Activated T-cell treated with anti-CD3 and anti-CD28 coated beads for 1 hour (primary cell): ENCODE measurements around the gene EYS.
"Not testable (repeated sequence)": the region's sequence is repeated elsewhere in the genome, so short reads cannot be mapped to it uniquely, and the experiment has no call there.

ENCODE experiments used
- DNase-seq: peaks from one replicate; pipeline ENCODE4 v3.0.0-alpha.2; 2020; ENCODE audit warnings: low read depth

The EYS gene

GRCh38 chr6:65081756-65082155 is 625.3 kb downstream of the EYS start:
- no peak for DNase-seq

GRCh38 chr6:65075705-65076230 is 631.3 kb downstream of the EYS start:
- DNase-seq: no peak

- DNase-seq: no peak
Observed at GRCh38 chr6:65072500-65072899, 634.5 kb downstream of the EYS start.

GRCh38 chr6:65071480-65071879 is 635.5 kb downstream of the EYS start:
- DNase-seq: no peak

GRCh38 chr6:65064844-65065243 is 642.2 kb downstream of the EYS start:
- DNase-seq: no peak

- no peak for DNase-seq
Observed at GRCh38 chr6:65059568-65059967, 647.5 kb downstream of the EYS start.

GRCh38 chr6:65055545-65055944 is 651.5 kb downstream of the EYS start:
- DNase-seq: no peak

GRCh38 chr6:65052626-65053025 is 654.4 kb downstream of the EYS start:
- no peak for DNase-seq

GRCh38 chr6:65045801-65046200 is 661.2 kb downstream of the EYS start:
- no peak for DNase-seq

GRCh38 chr6:65014006-65014405 is 693.0 kb downstream of the EYS start:
- no peak for DNase-seq

GRCh38 chr6:65006788-65007187 is 700.2 kb downstream of the EYS start:
- no peak for DNase-seq

- no peak for DNase-seq
Observed at GRCh38 chr6:65004283-65004682, 702.7 kb downstream of the EYS start.

GRCh38 chr6:65002882-65003281 is 704.1 kb downstream of the EYS start:
- DNase-seq: not testable (repeated sequence)

GRCh38 chr6:65000815-65001214 is 706.2 kb downstream of the EYS start:
- DNase-seq: no peak

- DNase-seq: no peak
Observed at GRCh38 chr6:64998204-64998603, 708.8 kb downstream of the EYS start.

- DNase-seq: no peak
Observed at GRCh38 chr6:64996301-64996700, 710.7 kb downstream of the EYS start.

GRCh38 chr6:64990652-64991304 is 716.2 kb downstream of the EYS start:
- DNase-seq: no peak

GRCh38 chr6:64988148-64988547 is 718.9 kb downstream of the EYS start:
- DNase-seq: no peak

GRCh38 chr6:64987066-64987465 is 720.0 kb downstream of the EYS start:
- no peak for DNase-seq

- DNase-seq: no peak
Observed at GRCh38 chr6:64985726-64986125, 721.3 kb downstream of the EYS start.

- no peak for DNase-seq
Observed at GRCh38 chr6:64984948-64985347, 722.1 kb downstream of the EYS start.

GRCh38 chr6:64983089-64983488 is 723.9 kb downstream of the EYS start:
- DNase-seq: no peak

- DNase-seq: no peak
Observed at GRCh38 chr6:64973142-64973541, 733.9 kb downstream of the EYS start.

GRCh38 chr6:64969139-64969538 is 737.9 kb downstream of the EYS start:
- DNase-seq: no peak
